Activated T-helper 2 cell treated with anti-CD3 and anti-CD28 coated beads, Interferon-gamma antibody, Interleukin-2, Interleukin-4, amounts not matched to agents 10 μg/mL and 5 μg/mL and 100 μg/mL, durations not matched to agents 14 hours and 24 hours and 36 hours (primary cell): ENCODE results near the gene CEP192. TPM values are rescaled to one million over a fixed set of nuclear protein-coding genes. Genes with fewer than 3 reads are reported as not detected.

Source experiments
- DNase-seq: peaks from one replicate; pipeline ENCODE4 v3.0.0; 2021; ENCODE audit warnings: low spot score
- H3K27ac Mint-ChIP-seq: one replicate; pipeline ENCODE4 v1.8.0; 2021; ENCODE audit warnings: mixed read lengths
- H3K27me3 Mint-ChIP-seq: one replicate; pipeline ENCODE4 v1.8.0; 2021; ENCODE audit warnings: low read depth, mixed read lengths
- H3K36me3 Mint-ChIP-seq: one replicate; pipeline ENCODE4 v1.8.0; 2021; ENCODE audit warnings: low read depth, mixed read lengths
- H3K4me1 Mint-ChIP-seq: one replicate; pipeline ENCODE4 v1.8.0; 2021; ENCODE audit warnings: low read depth, mixed read lengths
- H3K4me3 Mint-ChIP-seq: one replicate; pipeline ENCODE4 v1.8.0; 2021; ENCODE audit warnings: low read depth, mild to moderate bottlenecking, moderate library complexity, mixed read lengths
- H3K9me3 Mint-ChIP-seq: one replicate; pipeline ENCODE4 v1.8.0; 2021; ENCODE audit warnings: mixed read lengths
- intact Hi-C: fragments of 100-400 bp; cut with micrococcal nuclease; formaldehyde crosslinking; loops from one replicate; pipeline ENCODE4 v1.15.1; 2023
- total RNA-seq: library from RNA; stranded (reverse); gene quantifications from 2 replicates; pipeline ENCODE4 v1.2.3, GENCODE V29; 2022

Gene CEP192
- total RNA-seq, 1 donor from 2014 or later = 37.4 TPM

DNA sequence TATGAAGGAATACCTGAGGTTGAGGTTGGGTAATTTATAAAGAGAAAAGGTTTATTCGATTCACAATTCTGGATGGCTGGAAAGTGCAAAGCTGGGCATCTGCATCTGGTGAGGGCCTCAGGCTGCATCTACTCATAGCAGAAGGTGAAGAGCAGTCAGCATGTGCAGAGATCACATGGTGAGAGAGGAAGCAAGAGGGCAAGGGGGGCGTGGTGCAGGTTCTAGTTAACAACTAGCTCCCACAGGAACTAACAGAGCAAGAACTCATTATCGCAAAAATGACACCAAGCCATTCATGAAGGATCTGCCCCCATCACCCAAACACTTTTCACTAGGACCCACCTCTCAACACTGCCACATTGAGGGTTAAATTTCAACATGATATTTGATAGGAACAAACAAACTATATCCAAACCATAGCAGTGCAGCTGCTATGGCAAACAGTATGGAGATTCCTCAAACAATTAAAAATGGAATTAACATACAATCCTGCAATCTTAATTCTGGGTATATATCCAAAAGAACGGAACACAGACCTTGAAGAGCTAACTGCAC, 154.6 kb downstream of the CEP192 start:
- no peak for DNase-seq

GRCh38 chr18:13147130-13147529, 156.0 kb downstream of the CEP192 start:
- Mint-ChIP-seq H3K4me1 (no peaks in the 10 kb centered on the region), H3K9me3 (peaks cover 11% of the 10 kb centered on the region), H3K36me3 (no peaks in the 10 kb centered on the region), H3K27me3 (peaks cover 38% of the 10 kb centered on the region), H3K27ac (no peak overlapping the region), H3K4me3 (no peak overlapping the region)
- intact Hi-C loops = no loop called here
- no peak for DNase-seq

More for the DNA sequence above, 154.6 kb downstream of the CEP192 start:
- Mint-ChIP-seq H3K4me1 (no peaks in the 10 kb centered on the region), H3K27me3 (peaks cover 32% of the 10 kb centered on the region), H3K36me3 (no peaks in the 10 kb centered on the region), H3K9me3 (peaks cover 11% of the 10 kb centered on the region), H3K27ac (no peak overlapping the region), H3K4me3 (no peak overlapping the region)
- intact Hi-C loops = no loop called here

GRCh38 chr18:13151656-13152055, 160.5 kb downstream of the CEP192 start:
- intact Hi-C loops = loop anchor here (10.0 kb wide), 1 partner anchor 147 kb away; no protein-coding TSS in a partner anchor
- H3K4me3 Mint-ChIP-seq = no peak overlapping the region
- H3K9me3 Mint-ChIP-seq = peaks cover 24% of the 10 kb centered on the region
- peaks cover 45% of the 10 kb centered on the region for H3K27me3 Mint-ChIP-seq
- no peak overlapping the region for H3K27ac Mint-ChIP-seq
- H3K36me3 Mint-ChIP-seq = peaks cover 12% of the 10 kb centered on the region
- no peaks in the 10 kb centered on the region for H3K4me1 Mint-ChIP-seq
- DNase-seq = no peak

GRCh38 chr18:13158428-13158827, 167.3 kb downstream of the CEP192 start:
- peaks cover 51% of the 10 kb centered on the region for H3K9me3 Mint-ChIP-seq
- H3K4me1 Mint-ChIP-seq = no peaks in the 10 kb centered on the region
- no peak for DNase-seq
- peaks cover 15% of the 10 kb centered on the region for H3K27me3 Mint-ChIP-seq
- H3K4me3 Mint-ChIP-seq = no peak overlapping the region
- intact Hi-C loops = loop anchor here (2.0 to 10.0 kb wide), 3 partner anchors 20 to 432 kb away; no protein-coding TSS in a partner anchor
- peaks cover 22% of the 10 kb centered on the region for H3K36me3 Mint-ChIP-seq
- H3K27ac Mint-ChIP-seq = no peak overlapping the region

DNA sequence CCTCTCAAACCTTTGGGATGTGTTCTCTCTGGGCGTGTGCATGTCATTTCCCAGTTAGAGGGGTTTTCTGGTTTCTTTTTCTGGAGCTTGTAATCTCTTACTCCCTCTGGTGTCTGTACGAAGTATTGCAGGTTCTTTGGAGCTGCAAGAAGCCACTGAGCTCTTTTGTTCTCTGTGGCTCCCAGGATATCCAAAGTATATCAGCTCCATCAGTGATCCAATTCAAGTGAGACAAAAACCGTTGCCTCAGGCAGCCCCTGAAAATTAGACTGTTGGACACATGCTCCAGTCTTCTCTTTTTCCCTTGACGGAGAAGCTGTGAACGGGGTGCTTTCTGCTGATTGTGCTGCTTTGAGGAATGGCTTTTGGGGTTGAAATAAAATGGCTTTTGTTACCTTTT, 168.4 kb downstream of the CEP192 start:
- Mint-ChIP-seq H3K36me3 (peaks cover 22% of the 10 kb centered on the region), H3K9me3 (peaks cover 47% of the 10 kb centered on the region), H3K27me3 (peaks cover 15% of the 10 kb centered on the region), H3K4me3 (no peak overlapping the region), H3K27ac (no peak overlapping the region), H3K4me1 (no peaks in the 10 kb centered on the region)
- intact Hi-C loops = loop anchor here (2.0 to 10.0 kb wide), 3 partner anchors 21 to 433 kb away; no protein-coding TSS in a partner anchor
- DNase-seq = no peak

GRCh38 chr18:13161276-13161899, 170.2 kb downstream of the CEP192 start:
- DNase-seq = no peak
- H3K27me3 Mint-ChIP-seq = peaks cover 7% of the 10 kb centered on the region
- H3K4me1 Mint-ChIP-seq = no peaks in the 10 kb centered on the region
- intact Hi-C loops = no loop called here
- H3K36me3 Mint-ChIP-seq = peaks cover 13% of the 10 kb centered on the region
- H3K27ac Mint-ChIP-seq = no peak overlapping the region
- H3K9me3 Mint-ChIP-seq = peaks cover 29% of the 10 kb centered on the region
- no peak overlapping the region for H3K4me3 Mint-ChIP-seq

DNA sequence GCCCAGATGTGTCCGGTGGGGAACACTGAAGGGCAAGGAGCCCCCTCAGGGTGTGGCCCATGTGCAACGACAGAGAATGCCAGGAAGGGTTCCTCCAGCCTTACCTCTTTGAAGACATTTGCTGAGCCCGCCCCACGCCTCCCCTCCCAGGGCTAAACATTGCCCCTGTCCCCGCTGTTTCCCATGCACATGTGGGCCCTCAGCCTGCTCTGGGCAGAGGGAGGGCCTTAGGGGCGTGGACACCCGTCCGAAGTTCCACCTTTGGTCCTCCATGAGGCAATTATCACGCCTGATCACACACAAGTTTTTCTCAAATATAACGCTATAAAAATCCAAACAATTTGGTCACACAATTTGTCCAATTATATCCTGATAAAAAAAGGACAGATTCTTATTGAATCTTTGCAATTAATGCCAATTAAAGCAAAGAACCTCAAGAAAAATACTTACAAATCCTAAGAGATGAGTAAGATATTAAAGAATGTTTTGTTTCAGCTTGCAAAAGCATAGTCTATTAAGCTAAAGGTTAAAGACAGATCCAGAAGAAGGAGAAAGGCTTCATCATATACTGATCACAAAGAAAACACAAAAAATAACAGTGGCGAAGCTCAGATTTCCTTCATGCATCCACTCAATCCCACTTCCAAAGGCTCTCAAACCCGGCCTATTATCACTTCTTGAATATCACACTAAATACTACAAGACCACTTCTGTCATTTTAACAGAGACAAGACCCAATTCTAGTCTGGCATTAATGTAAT, 172.2 kb downstream of the CEP192 start:
- no peak for DNase-seq
- Mint-ChIP-seq H3K4me3 (no peak overlapping the region), H3K9me3 (peaks cover 12% of the 10 kb centered on the region), H3K36me3 (peaks cover 3% of the 10 kb centered on the region), H3K27me3 (peaks cover 16% of the 10 kb centered on the region), H3K27ac (no peak overlapping the region), H3K4me1 (no peaks in the 10 kb centered on the region)
- intact Hi-C loops = no loop called here

GRCh38 chr18:13164406-13164805, 173.2 kb downstream of the CEP192 start:
- DNase-seq = no peak
- no peak overlapping the region for H3K27ac Mint-ChIP-seq
- no peaks in the 10 kb centered on the region for H3K4me1 Mint-ChIP-seq
- peaks cover 23% of the 10 kb centered on the region for H3K27me3 Mint-ChIP-seq
- H3K9me3 Mint-ChIP-seq = peaks cover 2% of the 10 kb centered on the region
- H3K4me3 Mint-ChIP-seq = no peak overlapping the region
- H3K36me3 Mint-ChIP-seq = no peaks in the 10 kb centered on the region
- intact Hi-C loops = no loop called here

DNA sequence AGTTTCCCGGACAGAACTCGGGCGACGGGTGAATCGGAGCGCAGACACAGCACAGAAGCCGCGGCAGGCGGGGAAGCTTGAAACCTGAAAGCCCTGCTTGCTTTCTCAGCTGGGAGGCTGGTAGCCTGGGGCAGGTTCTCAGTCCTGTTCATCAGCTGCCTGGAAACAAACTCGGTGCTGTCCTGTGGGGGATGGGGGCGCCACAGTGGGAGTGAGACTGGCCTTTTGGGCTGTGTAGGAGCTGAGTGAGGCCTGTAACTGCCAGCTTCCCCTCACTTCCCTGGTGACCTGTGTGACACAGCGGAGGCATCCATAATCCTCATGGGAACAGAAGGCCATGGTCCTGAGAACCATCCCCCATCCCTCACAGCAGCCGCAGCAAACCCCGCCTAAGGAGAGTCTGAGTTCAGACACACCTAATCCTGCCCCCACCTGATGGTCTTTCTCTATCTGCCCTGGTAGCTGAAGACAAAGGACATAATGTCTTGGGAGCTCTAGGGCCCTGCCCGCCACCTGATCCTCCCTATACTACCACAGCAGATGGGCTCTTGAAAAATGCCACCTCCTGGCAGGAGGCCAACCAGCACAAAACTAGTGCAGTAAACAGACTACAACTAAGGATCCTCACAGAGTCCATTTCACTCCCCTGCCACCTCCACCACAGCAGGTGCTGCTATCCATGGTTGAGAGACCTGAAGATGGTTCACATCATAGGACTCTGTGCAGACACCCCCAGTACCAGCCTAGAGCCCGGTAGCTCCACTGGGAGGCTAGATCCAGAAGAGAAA, 174.7 kb downstream of the CEP192 start:
- no peak overlapping the region for H3K27ac Mint-ChIP-seq
- no peak overlapping the region for H3K4me3 Mint-ChIP-seq
- H3K36me3 Mint-ChIP-seq = no peaks in the 10 kb centered on the region
- no peak for DNase-seq
- intact Hi-C loops = no loop called here
- H3K27me3 Mint-ChIP-seq = peaks cover 36% of the 10 kb centered on the region
- H3K4me1 Mint-ChIP-seq = no peaks in the 10 kb centered on the region
- H3K9me3 Mint-ChIP-seq = no peaks in the 10 kb centered on the region

GRCh38 chr18:13173578-13174145, 182.5 kb downstream of the CEP192 start:
- Mint-ChIP-seq H3K27ac (no peak overlapping the region), H3K27me3 (peaks cover 22% of the 10 kb centered on the region), H3K9me3 (no peaks in the 10 kb centered on the region), H3K4me1 (peaks cover 12% of the 10 kb centered on the region), H3K4me3 (no peak overlapping the region), H3K36me3 (no peaks in the 10 kb centered on the region)
- DNase-seq = no peak
- intact Hi-C loops = no loop called here
